LNCaP clone FGC (cell line): ENCODE data around the gene ATP1A2.

Source experiments
- DNase-seq: peaks from one replicate; pipeline ENCODE4 v3.0.0-alpha.2; 2011; ENCODE audit warnings: low read depth
- H3K4me3 ChIP-seq: 2 replicates; pipeline ENCODE4 v1.5.1; 2011; ENCODE audit warnings: mild to moderate bottlenecking, low read depth, low read length, control low read depth
- CTCF ChIP-seq: IDR thresholded peaks from 2 replicates; pipeline ENCODE4 v1.5.1; 2012; ENCODE audit warnings: mild to moderate bottlenecking; ENCODE audit not compliant: control insufficient read depth, insufficient read depth; ENCODE audit errors: extremely low read depth

Gene ATP1A2

DNA sequence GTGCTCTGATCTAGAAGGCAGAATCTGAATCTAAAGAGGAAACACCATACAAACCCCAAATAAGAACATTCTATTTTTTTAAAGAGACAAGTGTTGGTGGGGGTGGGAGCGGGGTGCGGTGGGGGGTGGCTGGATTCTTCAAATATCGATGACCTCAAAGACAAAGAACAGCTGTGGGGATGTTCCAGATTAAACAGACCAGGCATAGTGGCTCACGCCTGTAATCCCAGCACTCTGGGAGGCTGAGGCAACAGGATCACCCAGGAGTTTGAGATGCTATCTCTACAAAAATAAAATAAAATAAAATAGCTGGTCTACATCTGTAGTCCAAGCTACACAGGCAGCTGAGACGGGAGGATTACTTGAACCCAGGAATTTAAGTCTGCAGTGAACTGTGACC, 40.8 kb downstream of the ATP1A2 start:
- H3K4me3 ChIP-seq, result no peak overlapping the region
- no peak for TF ChIP-seq CTCF
- no peak for DNase-seq

GRCh38 chr1:160157174-160157573, 41.6 kb downstream of the ATP1A2 start:
- H3K4me3 ChIP-seq, result no peak overlapping the region
- DNase-seq, result peak; percentile 79
- TF ChIP-seq CTCF, result no peak

DNA sequence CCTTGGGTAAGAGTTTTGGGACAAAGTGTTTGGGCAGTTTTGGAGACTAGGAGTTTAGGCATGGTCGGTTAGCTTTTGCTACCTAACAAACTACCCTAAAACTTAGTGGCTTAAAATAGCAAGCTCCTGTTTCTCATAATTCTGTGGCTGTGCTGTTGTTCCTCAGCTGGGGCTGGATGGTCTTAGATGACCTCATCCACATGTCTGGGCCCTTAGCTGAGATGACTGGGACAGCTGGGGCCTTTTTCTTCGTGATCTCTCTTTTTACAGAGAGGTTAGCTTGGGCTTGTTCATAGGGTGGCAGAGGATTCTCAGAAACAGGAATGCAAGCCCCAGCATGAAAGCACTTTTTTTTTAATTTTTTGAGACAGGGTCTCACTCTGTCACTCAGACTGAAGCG, 42.5 kb downstream of the ATP1A2 start:
- no peak overlapping the region for H3K4me3 ChIP-seq
- no peak for DNase-seq
- TF ChIP-seq CTCF, result no peak

- H3K4me3 ChIP-seq, result no peak overlapping the region
- no peak for DNase-seq
- no peak for TF ChIP-seq CTCF
Measured at GRCh38 chr1:160158534-160158933, 43.0 kb downstream of the ATP1A2 start.

DNA sequence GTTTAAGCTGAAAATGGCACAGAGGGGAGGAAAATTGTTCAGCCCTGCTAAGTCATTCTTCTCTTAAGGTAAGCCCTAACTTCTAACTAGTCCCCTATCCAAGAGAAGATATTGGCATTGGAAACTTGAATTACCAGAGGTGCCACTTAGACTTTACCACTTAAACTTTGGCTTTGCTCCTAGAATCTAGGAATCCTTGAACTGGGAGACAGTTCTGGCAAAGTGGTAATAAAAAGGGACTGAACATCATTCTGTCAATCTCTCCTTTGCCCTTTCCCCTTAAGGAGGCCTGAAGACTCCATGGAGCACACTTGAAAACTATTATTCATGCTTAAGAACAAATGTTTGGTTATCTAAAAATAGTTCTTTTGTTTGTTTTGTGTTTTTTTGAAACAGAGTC, 44.3 kb downstream of the ATP1A2 start:
- no peak for TF ChIP-seq CTCF
- no peak overlapping the region for H3K4me3 ChIP-seq
- DNase-seq, result peak; percentile 91

DNA sequence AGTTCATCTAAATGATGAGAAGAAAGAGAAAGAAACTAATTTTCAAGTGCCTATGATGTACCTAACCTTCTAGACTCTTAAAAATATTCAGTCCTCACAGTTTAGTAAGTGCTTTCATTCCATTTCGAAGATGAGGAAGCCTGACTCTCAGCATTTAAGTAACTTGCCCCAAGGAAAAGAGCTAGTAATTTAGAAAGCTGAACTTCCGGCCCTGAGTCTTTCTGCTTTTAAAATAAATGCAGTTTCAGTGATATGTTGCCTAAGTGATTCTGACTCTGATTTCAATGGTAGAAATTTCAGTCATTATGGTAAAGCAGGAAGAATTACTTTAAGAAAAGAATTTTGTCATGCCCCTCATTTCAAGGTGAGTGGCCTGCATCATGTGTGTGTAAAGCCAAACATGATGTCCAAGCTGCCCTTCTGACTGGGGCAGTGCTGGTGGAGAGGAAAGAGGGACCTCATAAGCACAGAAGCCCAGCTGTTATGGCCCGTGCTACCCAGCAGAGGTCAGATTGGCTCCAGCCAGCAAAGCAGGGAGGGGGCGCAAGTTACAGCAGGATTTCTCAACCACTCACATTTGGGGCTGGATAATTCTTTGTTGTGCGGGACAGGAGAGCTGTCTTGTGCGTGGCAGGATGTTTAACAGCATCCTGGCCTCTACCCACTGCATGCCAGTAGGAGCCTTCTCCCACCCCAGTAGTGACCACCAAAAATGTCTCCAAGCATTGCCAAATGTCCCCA, 46.6 kb downstream of the ATP1A2 start:
- H3K4me3 ChIP-seq, result no peak overlapping the region
- no peak for DNase-seq
- TF ChIP-seq CTCF, result no peak; the same call in 1 of the 2 replicates

GRCh38 chr1:160162931-160163330, 47.4 kb downstream of the ATP1A2 start:
- H3K4me3 ChIP-seq, result no peak overlapping the region
- DNase-seq, result no peak
- TF ChIP-seq CTCF, result no peak
